NOMO-1 treated with dmso at 0.1 percent for 144 hours (cell line): Measurements from ENCODE around the gene WWOX.

Experiments used
- DNase-seq: peaks from one replicate; lab custom pipeline; 2025; ENCODE audit not compliant: unreplicated experiment; lab: John Stamatoyannopoulos, UW

The WWOX gene

GRCh38 chr16:79171931-79172705 lies 1072.7 kb downstream of the WWOX start:
- DNase-seq = no peak

DNA sequence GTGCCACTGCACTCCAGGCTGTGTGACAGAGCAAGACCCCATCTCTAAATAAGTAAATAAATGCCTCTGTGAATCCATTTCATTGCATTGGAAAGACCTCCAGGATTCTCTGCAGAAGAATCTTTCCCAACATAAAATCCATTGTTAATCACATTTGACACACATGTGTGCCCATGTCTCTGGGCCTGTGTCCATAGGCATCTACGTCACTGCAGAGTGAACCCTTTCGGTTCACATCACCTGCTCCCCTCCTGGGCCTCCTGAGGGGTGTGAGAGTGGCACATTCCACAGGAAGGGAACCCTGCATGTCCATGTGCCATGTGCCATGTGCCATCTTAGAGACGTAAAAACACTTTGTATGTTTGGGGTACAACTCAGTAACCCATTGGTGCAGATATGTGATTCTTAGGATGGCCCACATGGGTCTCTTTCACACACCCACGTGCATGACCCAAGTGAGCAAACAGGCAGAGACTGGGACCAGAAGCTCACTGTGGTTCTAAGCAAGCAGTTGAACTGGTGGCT lies 1073.6 kb downstream of the WWOX start:
- DNase-seq = no peak

GRCh38 chr16:79173919-79174318 lies 1074.5 kb downstream of the WWOX start:
- DNase-seq = no peak

- DNase-seq = no peak
Observed at GRCh38 chr16:79175286-79176057, 1076.0 kb downstream of the WWOX start.

- no peak for DNase-seq
Observed at GRCh38 chr16:79177018-79177417, 1077.6 kb downstream of the WWOX start.

GRCh38 chr16:79181419-79181818 lies 1082.0 kb downstream of the WWOX start:
- no peak for DNase-seq

DNA sequence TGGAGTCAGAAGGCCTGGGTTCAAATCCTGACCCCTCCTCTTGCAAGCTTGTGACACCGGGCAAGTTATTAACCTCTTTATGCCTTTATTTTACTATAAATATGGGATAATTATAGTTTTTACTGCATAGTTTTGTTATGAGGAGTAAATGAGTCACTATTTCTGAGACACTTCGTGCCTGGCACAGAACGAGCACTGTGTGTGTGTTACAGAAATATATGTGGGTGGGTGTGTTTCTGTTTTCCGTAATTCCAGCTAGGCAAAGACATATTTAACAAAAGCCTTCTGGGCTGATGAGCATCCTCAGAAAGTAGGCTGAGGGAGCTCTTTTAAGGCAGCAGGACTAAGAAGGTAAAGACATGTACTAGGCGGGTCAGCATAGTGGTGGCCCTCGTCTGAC lies 1083.2 kb downstream of the WWOX start:
- no peak for DNase-seq

GRCh38 chr16:79183571-79183970 lies 1084.1 kb downstream of the WWOX start:
- DNase-seq = no peak

DNA sequence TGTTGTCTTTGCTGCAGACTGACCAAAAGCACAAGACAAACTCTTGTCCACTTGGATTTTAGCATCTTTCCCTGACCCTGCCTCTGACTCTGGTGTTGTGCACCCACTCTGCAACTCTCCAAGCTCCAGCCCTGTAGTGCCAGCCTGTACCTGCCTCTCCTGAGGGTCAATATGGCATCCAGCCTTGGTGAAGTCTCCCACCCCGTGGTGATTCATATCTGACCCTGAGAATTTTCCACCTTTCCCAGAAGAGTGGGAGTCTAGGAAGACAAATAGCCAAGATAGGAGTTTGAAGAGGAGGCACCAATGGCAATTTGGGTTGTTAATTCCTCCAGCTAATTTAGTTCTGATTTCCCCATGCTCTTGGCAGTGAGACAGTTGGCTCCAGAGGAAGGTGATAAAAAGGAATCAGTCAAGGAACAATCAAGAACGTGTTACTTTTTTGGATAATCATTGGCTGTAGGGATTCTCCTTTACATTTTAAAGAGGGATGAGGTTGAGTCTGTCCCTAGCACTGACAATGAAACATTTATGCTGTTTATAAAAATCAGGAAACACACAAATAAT lies 1085.1 kb downstream of the WWOX start:
- no peak for DNase-seq

DNA sequence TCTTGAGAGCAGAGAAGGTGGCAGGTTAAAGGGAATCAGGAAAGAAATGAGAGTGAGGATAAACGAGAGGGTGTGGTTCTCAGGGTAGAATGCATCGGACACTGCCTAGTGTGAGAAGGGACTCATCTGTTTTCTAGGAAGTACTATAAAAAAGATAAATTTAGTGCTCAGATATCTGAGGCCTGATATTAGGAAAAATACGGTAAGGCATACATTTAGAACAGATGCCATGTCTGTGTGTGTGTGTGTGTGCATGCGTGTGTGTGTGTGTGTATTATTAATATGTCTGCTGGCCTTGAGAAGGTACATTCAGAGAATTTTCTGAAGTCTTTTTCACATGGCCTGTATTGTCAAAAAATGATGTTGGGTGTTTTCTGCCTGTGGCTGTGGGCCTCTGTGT lies 1086.3 kb downstream of the WWOX start:
- DNase-seq = no peak

DNA sequence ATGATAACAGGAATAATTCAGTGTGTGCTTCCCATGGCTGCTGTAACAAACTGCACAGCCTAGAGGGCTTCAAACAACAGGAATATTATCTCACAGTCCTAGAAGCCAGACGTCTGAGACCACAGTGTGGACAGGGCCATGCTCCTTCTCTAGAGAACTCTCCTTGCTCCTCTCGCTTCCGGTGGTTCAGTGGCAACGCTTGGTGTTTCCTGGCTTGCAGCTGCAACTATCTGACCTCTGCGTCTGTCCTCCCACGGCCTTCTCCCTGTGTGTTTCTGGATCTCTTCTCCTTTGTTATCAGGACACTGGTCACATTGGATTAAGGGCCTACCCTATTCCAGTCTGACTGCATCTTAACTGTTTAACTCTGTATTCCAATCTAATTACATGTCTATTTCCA lies 1086.7 kb downstream of the WWOX start:
- DNase-seq = no peak

DNA sequence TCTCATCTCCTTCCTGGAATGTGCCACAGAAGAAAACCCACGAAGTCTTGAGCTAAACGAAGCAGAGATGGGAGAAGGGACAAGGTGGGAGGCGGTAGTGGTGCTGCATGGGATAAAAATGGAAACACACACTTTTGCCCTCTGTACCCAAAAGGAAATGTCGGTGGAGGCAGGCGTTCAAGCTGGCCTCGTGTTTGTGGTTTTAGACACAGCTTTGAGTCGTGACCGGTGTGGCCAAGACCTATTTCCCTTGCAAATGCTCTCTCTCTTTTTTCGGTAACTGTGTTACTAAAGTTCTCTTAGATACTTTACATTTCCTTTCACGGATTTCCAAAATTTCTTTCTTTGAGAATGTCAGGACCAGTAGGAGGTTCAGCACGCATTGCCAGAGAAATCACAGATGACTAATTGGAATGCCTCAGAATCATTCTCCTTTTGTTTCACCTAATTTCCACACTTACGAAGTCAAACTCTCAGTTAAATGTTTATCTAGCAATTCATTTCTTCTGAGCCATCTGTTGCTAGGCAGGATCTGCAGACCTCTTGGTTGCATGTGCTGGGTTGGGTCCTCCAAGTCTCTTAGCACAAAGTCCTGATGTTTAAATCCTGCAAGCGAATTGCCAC lies 1088.8 kb downstream of the WWOX start:
- DNase-seq = no peak

DNA sequence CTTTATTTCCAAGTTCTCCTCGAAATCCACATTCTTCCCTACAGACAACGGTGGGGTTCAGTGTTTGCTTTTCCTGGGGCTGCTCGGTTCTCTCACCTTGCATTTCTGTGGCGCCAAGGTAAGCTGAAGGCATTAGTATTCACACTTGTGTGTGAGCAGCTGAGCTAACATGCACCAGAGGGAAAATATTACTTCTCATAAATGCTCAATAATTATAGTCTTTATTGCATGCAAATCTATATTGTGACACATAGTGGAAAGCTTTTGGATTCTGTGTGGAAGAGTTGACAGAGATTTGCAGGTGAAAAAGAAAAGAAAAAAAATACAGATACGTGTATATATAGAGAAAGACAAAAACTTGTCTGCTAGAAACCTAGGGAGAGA lies 1089.3 kb downstream of the WWOX start:
- DNase-seq = no peak

- DNase-seq = no peak
Observed at GRCh38 chr16:79190542-79190941, 1091.1 kb downstream of the WWOX start.

DNA sequence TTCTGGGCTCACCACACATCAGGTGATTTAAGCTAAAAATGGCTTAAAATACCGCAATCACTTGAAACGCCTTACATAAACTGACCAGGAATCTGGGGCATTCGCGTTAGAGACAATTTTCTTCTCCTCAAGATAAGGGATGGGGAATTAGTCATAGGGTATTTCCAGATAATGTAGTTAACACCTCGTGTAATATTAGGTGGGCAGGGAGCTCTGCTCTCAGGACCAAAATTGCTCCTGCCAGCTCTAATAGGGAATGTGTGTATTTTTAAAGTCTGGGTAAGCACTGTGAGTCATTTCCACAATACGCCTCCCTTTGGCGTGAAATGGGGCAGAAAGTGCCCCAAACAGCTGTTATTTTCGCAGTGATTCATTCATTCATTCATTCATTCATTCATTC lies 1092.5 kb downstream of the WWOX start:
- DNase-seq = no peak

- no peak for DNase-seq
Observed at GRCh38 chr16:79192904-79193303, 1093.5 kb downstream of the WWOX start.

DNA sequence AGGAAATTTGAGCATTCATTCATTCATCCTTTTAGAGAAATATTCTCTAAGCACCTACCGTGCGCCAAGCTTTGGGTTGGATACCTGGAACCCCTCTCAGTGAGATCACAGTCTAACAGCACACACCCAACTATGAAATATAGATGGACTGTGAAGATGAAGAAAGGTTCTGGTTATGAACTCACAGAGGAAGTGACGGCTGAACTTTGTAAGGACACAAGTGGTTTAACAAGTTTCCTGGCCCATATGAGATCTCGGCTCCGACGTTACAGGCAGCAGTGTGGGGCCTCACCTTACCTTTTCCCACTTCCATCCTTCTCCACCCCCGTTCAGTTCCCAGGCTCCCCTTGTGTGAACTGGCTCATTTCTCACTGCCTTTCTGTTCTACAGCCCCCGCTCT lies 1094.8 kb downstream of the WWOX start:
- no peak for DNase-seq

DNA sequence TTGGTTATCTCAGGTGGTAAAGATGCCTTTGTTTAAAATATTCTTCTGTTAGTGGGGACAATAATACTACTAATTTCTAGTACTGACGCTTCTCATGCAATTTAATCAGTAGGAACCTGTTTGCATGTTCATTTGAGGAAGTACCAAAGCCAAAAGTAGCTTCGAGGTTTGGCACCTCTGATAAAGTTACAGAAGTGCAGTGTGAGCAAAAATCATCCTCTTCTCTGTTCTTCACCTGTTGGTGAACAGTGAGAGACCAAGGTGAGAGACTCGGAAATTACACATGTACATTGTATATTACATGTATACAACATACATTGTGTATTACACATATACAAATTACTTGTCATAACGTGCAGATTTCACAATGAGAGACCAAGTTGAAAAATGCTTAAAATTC lies 1096.5 kb downstream of the WWOX start:
- no peak for DNase-seq

- DNase-seq = no peak
Observed at GRCh38 chr16:79201436-79201835, 1102.0 kb downstream of the WWOX start.

DNA sequence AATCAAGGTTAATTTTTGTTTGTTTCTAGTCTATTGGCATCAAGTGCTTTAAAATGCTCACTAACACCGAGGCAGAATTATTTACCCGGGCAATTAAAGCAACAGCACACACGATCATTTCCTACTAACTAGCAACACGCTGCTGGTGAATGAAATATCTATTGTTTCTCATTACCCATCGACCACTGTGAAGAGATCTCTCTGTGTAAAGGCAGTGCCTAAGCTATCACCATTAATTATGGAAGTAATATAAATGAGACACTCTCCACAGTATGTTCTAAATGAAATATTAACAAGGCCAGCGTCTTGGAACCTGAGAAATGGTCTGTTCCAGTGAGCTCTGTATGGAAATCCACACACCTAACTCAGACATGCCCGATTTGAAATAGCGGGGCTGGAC lies 1103.5 kb downstream of the WWOX start:
- DNase-seq = no peak

DNA sequence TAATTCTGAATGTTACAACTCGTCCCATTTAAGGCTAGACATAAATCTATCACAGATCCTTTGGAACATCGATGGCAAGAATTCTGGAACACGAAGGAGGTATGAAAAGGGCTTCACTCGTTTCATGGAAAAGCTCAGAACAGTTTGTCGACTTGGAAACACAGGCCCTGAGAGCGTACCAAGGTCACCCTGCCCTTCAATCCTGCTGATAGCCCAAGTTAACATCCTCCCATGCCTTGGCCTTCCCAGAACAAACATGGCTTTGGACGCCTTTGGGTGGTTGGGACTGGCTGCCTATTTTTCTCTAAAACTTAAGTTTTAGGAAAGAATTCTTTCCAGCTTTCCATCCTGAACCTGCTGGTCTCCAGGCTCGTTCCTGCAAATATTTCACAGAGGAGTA lies 1105.0 kb downstream of the WWOX start:
- DNase-seq = no peak

DNA sequence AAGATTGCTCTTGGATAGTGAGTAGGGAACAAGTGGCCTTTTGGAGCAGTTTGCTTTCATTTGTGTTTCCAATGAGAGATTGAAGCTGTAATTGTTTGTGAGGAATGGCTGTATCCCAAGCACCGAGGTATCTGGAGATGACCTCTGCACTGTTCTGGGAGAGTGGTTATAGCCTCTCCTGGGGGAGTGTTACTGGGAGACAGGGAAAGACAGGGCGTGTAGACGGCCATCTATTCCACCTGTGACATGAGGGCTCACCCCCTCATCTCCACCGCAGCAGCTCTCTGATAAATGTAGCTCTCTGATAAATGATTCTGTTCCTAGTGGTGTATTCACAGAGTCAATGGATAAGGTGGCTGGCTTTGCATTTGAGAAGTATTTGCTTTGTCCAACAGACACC lies 1107.4 kb downstream of the WWOX start:
- DNase-seq = no peak
